ENCODE measurements around the gene IP6K1.
A peak's percentile ranks its signal among the peaks of the same experiment; 100 is the strongest.

IP6K1 gene

GRCh38 chr3:49769926-49770325 is 16.4 kb downstream of the IP6K1 start:
- TF ChIP-seq CTCF (conservative IDR thresholded peaks at IDR 0.05) = no peak
- H3K27ac ChIP-seq = peak overlapping the region; percentile 18; the same call in 1 of the 2 replicates

DNA sequence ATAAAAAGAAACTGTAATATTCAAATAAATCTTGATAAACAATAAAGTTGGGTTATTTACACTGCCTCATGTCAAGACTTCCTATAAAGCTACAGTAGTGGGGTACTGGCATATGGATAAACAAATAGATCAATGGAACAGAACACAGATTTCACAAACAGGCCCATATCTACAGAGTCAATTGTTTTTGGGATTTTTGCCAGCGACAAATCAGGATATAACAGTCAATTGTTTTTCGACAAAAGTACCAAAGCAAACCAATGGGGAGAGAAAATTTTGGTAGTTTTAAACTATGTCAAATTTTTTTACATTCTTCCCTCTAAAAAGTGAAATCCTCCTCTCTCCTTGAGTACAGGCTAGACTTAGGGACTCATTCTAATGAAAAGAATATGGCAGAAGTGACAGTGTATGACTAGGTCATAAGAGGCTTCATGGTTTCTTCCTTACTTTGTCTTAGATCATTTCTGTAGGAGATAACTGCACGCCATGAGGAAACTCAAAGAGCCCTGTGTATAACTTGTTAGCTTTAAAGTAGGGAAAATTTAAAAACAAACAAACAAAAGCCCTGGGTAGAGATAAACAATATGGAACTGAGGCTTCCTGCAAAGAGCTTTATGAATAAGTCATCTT is 16.9 kb downstream of the IP6K1 start:
- H3K27ac ChIP-seq = peak overlapping the region; percentile 18; the same call in 1 of the 2 replicates
- TF ChIP-seq CTCF (conservative IDR thresholded peaks at IDR 0.05) = no peak

- TF ChIP-seq CTCF (conservative IDR thresholded peaks at IDR 0.05) = no peak
- H3K27ac ChIP-seq = no peak overlapping the region
These were observed 22.4 kb downstream of the IP6K1 start for GRCh38 chr3:49763981-49764380.

GRCh38 chr3:49761661-49762060 is 24.7 kb downstream of the IP6K1 start:
- H3K27ac ChIP-seq = no peak overlapping the region
- no peak for TF ChIP-seq CTCF (conservative IDR thresholded peaks at IDR 0.05)

DNA sequence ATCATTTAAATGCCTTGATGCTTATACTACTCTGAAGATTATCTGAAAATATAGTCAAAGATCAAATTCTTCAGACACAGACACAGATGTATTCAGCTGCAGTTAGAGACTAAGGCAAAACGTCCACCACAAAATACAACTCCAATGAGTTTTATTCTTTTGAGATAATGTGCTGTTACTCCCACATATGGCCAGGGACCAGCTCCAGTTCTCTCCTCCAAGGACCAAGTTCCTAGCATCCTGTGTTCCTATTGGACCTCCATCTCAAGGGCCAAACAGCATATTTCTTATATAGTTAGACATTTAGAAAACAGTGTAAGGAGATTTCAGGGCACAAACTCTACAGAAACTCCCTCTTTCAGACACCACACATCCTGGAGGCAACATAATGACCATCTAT is 27.1 kb downstream of the IP6K1 start:
- TF ChIP-seq CTCF (conservative IDR thresholded peaks at IDR 0.05) = no peak
- H3K27ac ChIP-seq = no peak overlapping the region

DNA sequence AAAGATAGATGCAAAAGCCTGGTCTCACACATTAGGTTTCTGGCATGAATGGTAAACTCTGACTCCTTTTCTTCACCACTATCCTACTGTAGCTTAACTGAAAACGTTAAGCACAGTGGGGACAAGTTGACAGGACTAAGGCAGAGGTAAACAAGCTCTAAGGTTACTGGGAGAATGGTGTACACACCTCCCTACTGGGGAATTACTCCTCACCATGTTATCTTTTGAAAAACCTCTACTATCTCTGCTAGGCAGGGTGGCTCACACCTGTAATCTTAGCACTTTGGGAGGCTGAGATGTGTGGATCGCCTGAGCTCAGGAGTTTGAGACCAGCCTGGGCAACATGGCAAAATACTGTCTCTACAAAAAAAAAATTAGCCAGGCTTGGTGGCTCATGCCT is 29.1 kb downstream of the IP6K1 start:
- no peak overlapping the region for H3K27ac ChIP-seq
- no peak for TF ChIP-seq CTCF (conservative IDR thresholded peaks at IDR 0.05)

DNA sequence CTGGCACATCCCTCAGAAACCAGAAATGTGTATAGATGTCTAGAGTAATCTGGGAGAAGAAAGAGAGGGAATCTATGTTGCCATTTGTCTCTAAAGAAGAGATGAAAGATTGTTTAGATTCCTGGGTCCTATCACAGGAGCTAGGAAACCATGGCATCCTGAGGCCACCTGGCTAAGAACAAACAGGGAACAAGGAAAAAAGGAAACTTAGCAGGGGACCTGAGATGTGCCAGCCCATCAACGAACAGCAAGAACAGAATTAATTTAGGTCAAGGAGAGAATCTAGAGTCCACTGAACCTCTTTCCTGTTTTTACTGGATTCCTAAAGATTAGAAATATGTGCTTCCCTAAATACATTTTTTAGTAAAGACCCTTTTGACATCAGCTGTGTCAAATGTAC is 30.3 kb downstream of the IP6K1 start:
- H3K27ac ChIP-seq = no peak overlapping the region
- TF ChIP-seq CTCF (conservative IDR thresholded peaks at IDR 0.05) = no peak

Data from VCaP (cell line).